Uterus (tissue), 4 donors: ENCODE results near the gene DDX25. TPM values are rescaled to one million over a fixed set of nuclear protein-coding genes. Genes with fewer than 3 reads are reported as not detected.

Source experiments
- DNase-seq, 2 donors: peaks; one replicate each; pipeline ENCODE4 v3.0.0-alpha.2; 2019 to 2020
- H3K27ac ChIP-seq, 2 donors: fragments of 200-600 bp; sonication (generic); 1 replicate in 1 of 2; 2 replicates in 1 of 2; pipeline ENCODE4 v1.5.1; 2016 to 2018
- H3K27me3 ChIP-seq, 2 donors: fragments of 200-600 bp; sonication (generic); one replicate each; pipeline ENCODE4 v1.5.1; 2018 to 2019; ENCODE audit warnings: control low read depth in 1 of 2
- H3K36me3 ChIP-seq, 2 donors: fragments of 200-600 bp; sonication (generic); one replicate each; pipeline ENCODE4 v1.5.1; 2019; ENCODE audit warnings: control low read depth in 1 of 2
- H3K4me1 ChIP-seq, 2 donors: fragments of 200-600 bp; sonication (generic); one replicate each; pipeline ENCODE4 v1.5.1; 2018 to 2019; ENCODE audit warnings: control low read depth in 1 of 2
- H3K4me3 ChIP-seq, 2 donors: fragments of 200-600 bp; sonication (generic); 1 replicate in 1 of 2; 2 replicates in 1 of 2; pipeline ENCODE4 v1.5.1; 2018 to 2019; ENCODE audit warnings: mild to moderate bottlenecking in 1 of 2
- H3K9me3 ChIP-seq, 2 donors: fragments of 200-600 bp; sonication (generic); one replicate each; pipeline ENCODE4 v1.5.1; 2019; ENCODE audit warnings: control low read depth in 1 of 2
- POLR2A ChIP-seq, 2 donors: fragments of 450-650 bp; IDR thresholded peaks; one replicate each; pipeline ENCODE4 v1.6.1; 2016; ENCODE audit warnings: antibody characterized with exemption in 2 of 2, mild to moderate bottlenecking in 1 of 2, moderate library complexity in 1 of 2
- intact Hi-C: fragments of 100-400 bp; cut with DNase I; formaldehyde crosslinking; loops from one replicate; pipeline ENCODE4 v1.15.1; 2023; ENCODE audit warnings: low total_unique reads
- total RNA-seq, 4 donors: library from RNA; depleted of rRNA in 3 of 4; stranded (reverse); fragments of >200 nt in 3 of 4; gene quantifications; one replicate each; pipeline versions ENCODE4 v1.1.0 to v1.2.4, GENCODE V29; 2014 to 2023
- TF ChIP-seq, protein P1 (sequence below), 4 experiments: fragments of 200-600 bp in 2 of 4; fragments of 450-650 bp in 2 of 4; sonication (generic) in 2 of 4; IDR thresholded peaks; one replicate each; pipeline ENCODE4 v1.5.1; 2016 to 2019; ENCODE audit warnings: antibody characterized with exemption in 4 of 4, mild to moderate bottlenecking in 2 of 4, moderate library complexity in 1 of 4
- donor health status: DM: yes; HTN: yes; CAD: no.

Gene DDX25
- total RNA-seq, 4 donors from 2014 or later: 0.46 to 1.1 TPM; not detected in 2

GRCh38 chr11:125931668-125932067 lies 27.4 kb downstream of the DDX25 start:
- TF ChIP-seq POLR2A (IDR thresholded peaks at IDR 0.05): no peak
- TF ChIP-seq, protein P1, sequence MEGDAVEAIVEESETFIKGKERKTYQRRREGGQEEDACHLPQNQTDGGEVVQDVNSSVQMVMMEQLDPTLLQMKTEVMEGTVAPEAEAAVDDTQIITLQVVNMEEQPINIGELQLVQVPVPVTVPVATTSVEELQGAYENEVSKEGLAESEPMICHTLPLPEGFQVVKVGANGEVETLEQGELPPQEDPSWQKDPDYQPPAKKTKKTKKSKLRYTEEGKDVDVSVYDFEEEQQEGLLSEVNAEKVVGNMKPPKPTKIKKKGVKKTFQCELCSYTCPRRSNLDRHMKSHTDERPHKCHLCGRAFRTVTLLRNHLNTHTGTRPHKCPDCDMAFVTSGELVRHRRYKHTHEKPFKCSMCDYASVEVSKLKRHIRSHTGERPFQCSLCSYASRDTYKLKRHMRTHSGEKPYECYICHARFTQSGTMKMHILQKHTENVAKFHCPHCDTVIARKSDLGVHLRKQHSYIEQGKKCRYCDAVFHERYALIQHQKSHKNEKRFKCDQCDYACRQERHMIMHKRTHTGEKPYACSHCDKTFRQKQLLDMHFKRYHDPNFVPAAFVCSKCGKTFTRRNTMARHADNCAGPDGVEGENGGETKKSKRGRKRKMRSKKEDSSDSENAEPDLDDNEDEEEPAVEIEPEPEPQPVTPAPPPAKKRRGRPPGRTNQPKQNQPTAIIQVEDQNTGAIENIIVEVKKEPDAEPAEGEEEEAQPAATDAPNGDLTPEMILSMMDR (IDR thresholded peaks at IDR 0.05): no peak
- H3K27ac ChIP-seq: peak overlapping the region; percentile 66 to 68
- DNase-seq: peak in 1 of 2 donors; percentile 70
- H3K27me3 ChIP-seq: no peaks in the 10 kb centered on the region
- H3K4me3 ChIP-seq: no peak overlapping the region
- H3K4me1 ChIP-seq: no peaks in the 10 kb centered on the region
- H3K9me3 ChIP-seq: no peaks in the 10 kb centered on the region
- intact Hi-C loops: no loop called here
- H3K36me3 ChIP-seq: no peaks in the 10 kb centered on the region

DNA sequence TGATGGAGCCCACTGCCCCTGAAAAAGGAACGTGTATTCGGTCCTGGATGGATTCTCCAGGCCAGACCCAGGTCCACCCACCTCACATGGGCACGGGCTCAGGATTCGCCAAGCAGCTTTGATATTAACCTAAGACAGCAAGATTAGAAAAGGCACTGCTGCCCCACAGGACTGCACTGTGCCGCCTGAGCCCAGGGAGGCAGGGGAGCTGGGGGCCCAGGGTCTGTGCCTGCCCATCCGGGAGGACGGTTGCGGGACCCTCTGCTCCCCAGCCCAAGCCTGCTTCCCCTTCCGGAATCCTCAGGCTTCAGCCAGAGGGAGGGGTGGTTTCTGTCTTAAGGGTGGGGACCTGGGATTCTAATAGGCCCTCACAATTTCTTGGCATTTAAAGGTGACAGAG lies 28.0 kb downstream of the DDX25 start:
- DNase-seq: no peak
- no peaks in the 10 kb centered on the region for H3K36me3 ChIP-seq
- no peaks in the 10 kb centered on the region for H3K4me1 ChIP-seq
- no peaks in the 10 kb centered on the region for H3K27me3 ChIP-seq
- peak overlapping the region; percentile 66 to 68 for H3K27ac ChIP-seq
- TF ChIP-seq POLR2A (IDR thresholded peaks at IDR 0.05): no peak
- TF ChIP-seq, protein P1 (IDR thresholded peaks at IDR 0.05): no peak
- no peaks in the 10 kb centered on the region for H3K9me3 ChIP-seq
- intact Hi-C loops: no loop called here
- H3K4me3 ChIP-seq: no peak overlapping the region

DNA sequence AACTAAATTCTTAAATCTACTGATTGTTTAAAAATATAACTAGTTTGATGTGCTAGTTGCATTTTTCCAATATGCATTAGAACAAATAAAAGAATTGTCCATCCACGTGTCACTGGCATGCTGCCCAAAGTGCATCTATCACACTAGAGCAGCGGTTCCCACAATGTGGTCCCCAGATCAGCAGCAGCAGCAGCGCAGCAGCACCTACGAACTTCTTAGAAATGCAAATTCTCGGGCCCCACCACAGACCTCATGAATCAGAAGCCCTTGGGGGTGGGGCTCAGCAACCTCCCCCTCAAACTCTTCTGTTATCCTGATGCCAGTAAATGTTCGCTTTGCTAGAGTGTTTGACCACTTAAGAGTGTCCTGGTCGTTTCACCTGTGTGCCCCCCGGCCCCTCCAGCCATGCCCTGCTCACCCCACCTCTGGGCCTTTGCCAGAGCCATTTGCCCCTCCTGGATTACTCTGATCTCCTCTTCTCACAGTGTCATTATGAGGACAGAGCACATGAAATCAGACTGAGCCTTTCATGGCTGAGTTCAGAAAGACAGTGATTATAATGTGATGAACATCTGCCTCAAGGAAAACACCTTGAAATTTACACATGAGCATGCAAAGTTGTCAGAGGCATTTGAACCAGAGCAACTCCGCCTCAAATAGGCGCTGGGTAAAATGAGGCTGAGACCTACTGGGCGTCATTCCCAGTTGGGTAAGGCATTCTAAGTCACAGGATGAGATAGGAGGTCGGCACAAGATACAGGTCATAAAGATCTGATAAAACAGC lies 28.9 kb downstream of the DDX25 start:
- no peak for DNase-seq
- Histone ChIP-seq H3K27ac (no peak overlapping the region), H3K9me3 (no peaks in the 10 kb centered on the region), H3K36me3 (no peaks in the 10 kb centered on the region), H3K27me3 (no peaks in the 10 kb centered on the region), H3K4me1 (no peaks in the 10 kb centered on the region), H3K4me3 (no peak overlapping the region)
- TF ChIP-seq POLR2A (IDR thresholded peaks at IDR 0.05): no peak
- intact Hi-C loops: no loop called here

DNA sequence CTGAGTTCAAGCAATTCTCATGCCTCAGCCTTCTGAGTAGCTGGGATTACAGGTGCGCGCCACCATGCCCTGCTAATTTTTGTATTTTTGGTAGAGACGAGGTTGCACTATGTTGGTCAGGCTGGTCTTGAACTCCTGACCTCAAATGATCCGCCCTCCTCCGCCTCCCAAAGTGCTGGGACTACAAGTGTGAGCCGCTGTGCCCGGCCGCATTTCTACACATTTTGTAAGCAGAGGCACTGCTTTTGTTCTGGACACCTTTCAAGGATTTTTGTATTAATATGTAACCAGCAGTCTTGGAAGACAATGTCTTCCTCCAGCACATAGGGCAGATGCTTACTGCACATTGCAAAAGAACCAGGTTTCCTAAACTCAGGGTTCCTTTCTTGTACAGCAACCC lies 30.2 kb downstream of the DDX25 start:
- Histone ChIP-seq H3K4me1 (no peaks in the 10 kb centered on the region), H3K27me3 (no peaks in the 10 kb centered on the region), H3K4me3 (no peak overlapping the region), H3K27ac (peak overlapping the region; percentile 53 to 67), H3K36me3 (no peaks in the 10 kb centered on the region), H3K9me3 (no peaks in the 10 kb centered on the region)
- TF ChIP-seq POLR2A (IDR thresholded peaks at IDR 0.05): no peak
- intact Hi-C loops: no loop called here
- no peak for DNase-seq

GRCh38 chr11:125935056-125935455 lies 30.7 kb downstream of the DDX25 start:
- DNase-seq: no peak
- H3K27ac ChIP-seq: peak overlapping the region; percentile 53 to 67
- no peaks in the 10 kb centered on the region for H3K4me1 ChIP-seq
- intact Hi-C loops: no loop called here
- no peaks in the 10 kb centered on the region for H3K36me3 ChIP-seq
- no peaks in the 10 kb centered on the region for H3K9me3 ChIP-seq
- no peak overlapping the region for H3K4me3 ChIP-seq
- no peaks in the 10 kb centered on the region for H3K27me3 ChIP-seq
- TF ChIP-seq, protein P1 (IDR thresholded peaks at IDR 0.05): no peak
- no peak for TF ChIP-seq POLR2A (IDR thresholded peaks at IDR 0.05)

- Histone ChIP-seq H3K27me3 (no peaks in the 10 kb centered on the region), H3K9me3 (no peaks in the 10 kb centered on the region), H3K4me1 (no peaks in the 10 kb centered on the region), H3K27ac (peak overlapping the region; percentile 53 to 67), H3K36me3 (no peaks in the 10 kb centered on the region), H3K4me3 (no peak overlapping the region)
- TF ChIP-seq POLR2A (IDR thresholded peaks at IDR 0.05): no peak
- TF ChIP-seq, protein P1 (IDR thresholded peaks at IDR 0.05): no peak
- intact Hi-C loops: no loop called here
- DNase-seq: peak; percentile 81 to 82
Measured at GRCh38 chr11:125935618-125936199, 31.4 kb downstream of the DDX25 start.
